K562 (cell line): Measurements from ENCODE around the gene NUP214. TPM values are rescaled to one million over a fixed set of nuclear protein-coding genes. Genes with fewer than 3 reads are reported as not detected.
A peak's percentile ranks its signal among the peaks of the same experiment; 100 is the strongest.

ENCODE experiments used
- ATAC-seq: fragments of 200-7000 bp; cut with Tn5 transposase; 3 replicates; pipeline ENCODE4 v1.9.1; 2020; ENCODE audit warnings: moderate library complexity
- BruUV-seq: library from RNA; stranded (reverse); fragments of 400-500 nt; replicated peaks from 2 replicates; lab custom pipeline; 2021; lab: Mats Ljungman, UMichigan
- CTCF ChIA-PET: fragments of 300-600 bp; formaldehyde crosslinking; extraction: SDS; loops from one replicate; lab custom pipeline; 2021; ENCODE audit warnings: low intra/inter-chr PET ratio; lab: Yijun Ruan, JAX
- POLR2A ChIA-PET: fragments of 300-600, 350-650 bp; sonication (Branson Sonifier 250); formaldehyde crosslinking; extraction: SDS; loops from one replicate; lab custom pipeline; 2021; ENCODE audit warnings: antibody characterized with exemption, inconsistent platforms; lab: Yijun Ruan, JAX
- DNase-seq, 4 experiments: peaks; one replicate each; pipeline versions ENCODE4 v3.0.0 to v3.0.0-alpha.2; 2011 to 2018; ENCODE audit warnings: low spot score in 3 of 4, mixed read lengths in 3 of 4; ENCODE audit errors: extremely low read depth in 1 of 4
- FAIRE-seq: peaks from 2 replicates; lab custom pipeline; 2011; peaks lifted over from hg19 to GRCh38; lab: Jason Lieb, UNC
- H2AFZ ChIP-seq: 2 replicates; pipeline ENCODE4 v1.6.0; 2011; ENCODE audit warnings: low read depth, low read length, control low read depth, inconsistent platforms
- H3K27ac ChIP-seq: fragments of 200-600 bp; 3 replicates; pipeline ENCODE4 v1.8.0; 2011; ENCODE audit warnings: low read depth, mild to moderate bottlenecking, control low read depth, inconsistent platforms, low read length, moderate library complexity, mixed read lengths; ENCODE audit errors: extremely low read depth
- H3K27me3 ChIP-seq, 2 experiments: fragments of 300-600 bp in 1 of 2; 2 replicates in 1 of 2; 3 replicates in 1 of 2; pipeline versions ENCODE4 v1.6.0 to v1.8.0; 2011; ENCODE audit warnings: inconsistent platforms in 2 of 2, low read length in 2 of 2, mild to moderate bottlenecking in 1 of 2, mixed read lengths in 1 of 2, moderate library complexity in 1 of 2; ENCODE audit not compliant: control insufficient read depth in 2 of 2, insufficient read depth in 2 of 2
- H3K36me3 ChIP-seq: fragments of 300-600 bp; 3 replicates; pipeline ENCODE4 v1.8.0; 2011; ENCODE audit warnings: mild to moderate bottlenecking, low read length, inconsistent platforms; ENCODE audit not compliant: control insufficient read depth, insufficient read depth
- H3K4me1 ChIP-seq, 2 experiments: fragments of 200-600 bp in 1 of 2; replicated peaks in 1 of 2; 2 replicates in 1 of 2; 3 replicates in 1 of 2; pipeline versions ENCODE4 v1.5.1 to v1.8.0; 2011; ENCODE audit warnings: inconsistent platforms in 2 of 2, low read length in 2 of 2, mild to moderate bottlenecking in 1 of 2, mixed read lengths in 1 of 2, moderate library complexity in 1 of 2; ENCODE audit not compliant: control insufficient read depth in 2 of 2, insufficient read depth in 2 of 2
- H3K4me2 ChIP-seq: 2 replicates; pipeline ENCODE4 v1.6.1; 2011; ENCODE audit warnings: low read length, control low read depth, inconsistent platforms, mixed read lengths; ENCODE audit not compliant: insufficient read depth
- H3K4me3 ChIP-seq: fragments of 200-600 bp; sonication (generic), shearing (Covaris generic); 2 replicates; pipeline ENCODE4 v1.5.1; 2016; ENCODE audit warnings: control low read depth, inconsistent platforms
- H3K79me2 ChIP-seq: fragments of 200-600 bp; 3 replicates; pipeline ENCODE4 v1.8.0; 2011; ENCODE audit warnings: low read length, inconsistent platforms; ENCODE audit not compliant: control insufficient read depth, insufficient read depth
- H3K9ac ChIP-seq, 2 experiments: 2 replicates each; pipeline versions ENCODE4 v1.6.0 to v1.6.1; 2011; ENCODE audit warnings: low read depth in 2 of 2, low read length in 2 of 2, control low read depth in 1 of 2, inconsistent platforms in 1 of 2, mild to moderate bottlenecking in 1 of 2, mixed read lengths in 1 of 2; ENCODE audit not compliant: insufficient read depth in 1 of 2
- H3K9me1 ChIP-seq: one replicate; pipeline ENCODE4 v1.6.0; 2011; ENCODE audit warnings: inconsistent platforms, mild to moderate bottlenecking, low read length, moderate library complexity; ENCODE audit not compliant: control insufficient read depth, insufficient read depth
- H3K9me3 ChIP-seq: replicated peaks from 2 replicates; pipeline ENCODE4 v1.5.1; 2011; ENCODE audit warnings: low read depth, low read length, inconsistent platforms; ENCODE audit not compliant: control insufficient read depth, insufficient read depth
- H4K20me1 ChIP-seq: replicated peaks from 2 replicates; pipeline ENCODE4 v1.6.1; 2011; ENCODE audit warnings: low read length, inconsistent platforms, mixed read lengths; ENCODE audit not compliant: control insufficient read depth, insufficient read depth
- RBM17 ChIP-seq: fragments of 200-400 bp; formaldehyde crosslinking; IDR thresholded peaks from 2 replicates; pipeline ENCODE4 v1.6.1; 2017; ENCODE audit warnings: low read depth, mild to moderate bottlenecking, low read length, borderline replicate concordance
- ZNF217 ChIP-seq: sonication (generic); formaldehyde crosslinking; IDR thresholded peaks from 2 replicates; pipeline ENCODE4 v1.8.0; 2022; ENCODE audit warnings: mild to moderate bottlenecking, missing genetic modification reagents
- WGBS: fragments of 100-300 bp; shearing (Covaris generic); methylation state at CpG from one replicate; pipeline ENCODE4 v1.1.6; 2016; ENCODE audit warnings: low coverage, mixed read lengths; ENCODE audit not compliant: insufficient coverage; ENCODE audit errors: missing lambda C conversion rate; 5-methylcytosine and 5-hydroxymethylcytosine counted together
- in situ Hi-C: fragments of 300-500 bp; cut with MboI; formaldehyde crosslinking; loops from 4 replicates; pipeline ENCODE4 v1.15.0; 2018; ENCODE audit warnings: inconsistent platforms, mixed read lengths
- intact Hi-C: fragments of 100-400 bp; cut with micrococcal nuclease; formaldehyde crosslinking; loops from 2 replicates; pipeline ENCODE4 v1.14.2; 2022
- polyA plus RNA-seq, 8 experiments: library from polyadenylated mRNA; depleted of rRNA in 4 of 8; stranded (reverse) in 5 of 8; unstranded in 3 of 8; fragments of >200 nt; fragmentation: Nextera tagmentation in 2 of 8; fragmentation: Illumina TruSeq in 1 of 8; extraction: Ambion mirVana in 2 of 8; extraction: Trizol in 1 of 8; gene quantifications; 2 replicates each; pipeline versions ENCODE4 v1.2.1 to v1.2.3, GENCODE V29; 2011 to 2014; ENCODE audit warnings: inconsistent platforms in 1 of 8, missing spikeins in 1 of 8
- total RNA-seq, 7 experiments: library from RNA; depleted of rRNA in 6 of 7; stranded (reverse); fragments of >200 nt in 6 of 7; fragmentation: Illumina TruSeq in 2 of 7; extraction: Trizol in 2 of 7; gene quantifications; 2 replicates each; pipeline versions ENCODE4 v1.2.1 to v1.2.3, GENCODE V29; 2011 to 2021; ENCODE audit warnings: low replicate concordance in 1 of 7
- TF ChIP-seq, protein P1 (sequence below): fragments of 450-650 bp; formaldehyde crosslinking; IDR thresholded peaks from 2 replicates; pipeline ENCODE4 v1.4.0; 2020; ENCODE audit warnings: mild to moderate bottlenecking, moderate library complexity
- TF ChIP-seq, protein P2 (sequence below): sonication (generic); formaldehyde crosslinking; IDR thresholded peaks from 2 replicates; pipeline ENCODE4 v1.8.1; 2023; ENCODE audit warnings: mild to moderate bottlenecking, missing genetic modification reagents
- TF ChIP-seq, protein P3 (sequence below): fragments of 450-650 bp; formaldehyde crosslinking; IDR thresholded peaks from 2 replicates; pipeline ENCODE4 v1.4.0; 2020; ENCODE audit warnings: mild to moderate bottlenecking, moderate library complexity
- TF ChIP-seq, protein P4 (sequence below), 2 experiments: fragments of 450-650 bp in 1 of 2; sonication (generic) in 1 of 2; formaldehyde crosslinking; conservative IDR thresholded peaks; 2 replicates each; pipeline versions ENCODE4 v1.4.0 to v1.8.1; 2020 to 2022; ENCODE audit warnings: mild to moderate bottlenecking in 1 of 2, missing genetic modification reagents in 1 of 2

The NUP214 gene
- total and polyA plus RNA-seq, 9 of the 15 experiments (the other 6 are each of a cell fraction or from before 2014, with no cell fraction given), result 56.9 to 332 (median 97.1) TPM

DNA sequence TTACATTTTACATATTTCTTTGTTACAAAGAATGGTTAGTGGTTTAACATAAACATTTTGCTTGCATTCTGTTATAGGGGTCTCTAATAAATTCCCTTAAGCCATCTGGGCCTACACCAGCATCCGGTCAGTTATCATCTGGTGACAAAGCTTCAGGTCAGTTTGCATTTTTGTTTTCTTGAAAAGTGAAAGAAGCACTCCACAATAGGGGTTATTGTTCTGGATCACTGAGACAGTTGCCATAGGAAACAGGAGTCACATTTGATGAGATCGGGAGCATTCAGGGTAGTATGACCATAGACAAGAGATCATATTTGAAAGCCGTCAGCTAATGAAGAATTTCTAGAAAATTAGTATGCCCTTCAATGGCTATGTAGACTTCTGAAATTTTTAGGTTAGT, 63.6 kb downstream of the NUP214 start:
- DNase-seq, result no peak
- no peak overlapping the region for H2AFZ ChIP-seq
- H3K9ac ChIP-seq, result no peak overlapping the region
- H4K20me1 ChIP-seq, result no peaks in the 10 kb centered on the region
- ATAC-seq, result no peak
- intact Hi-C loops, result no loop called here
- H3K27ac ChIP-seq, result no peak overlapping the region
- no peak overlapping the region for H3K4me2 ChIP-seq
- WGBS, result 97% methylated on average over 3 of the region's 3 CpGs
- H3K79me2 ChIP-seq, result 0 out of 3 replicates have a peak, but pooled peaks cover 4% of the 10 kb centered on the region
- H3K36me3 ChIP-seq, result peaks cover 93% of the 10 kb centered on the region
- no peaks in the 10 kb centered on the region for H3K27me3 ChIP-seq
- in situ Hi-C loops, result no loop called here
- no peak for FAIRE-seq
- no peaks in the 10 kb centered on the region for H3K4me1 ChIP-seq
- H3K4me3 ChIP-seq, result no peak overlapping the region
- H3K9me3 ChIP-seq, result no peaks in the 10 kb centered on the region
- no TSS peak for BruUV-seq
- ChIA-PET CTCF (no interaction called here), POLR2A (interaction anchor here (1.4 to 17.8 kb wide), 5 partner anchors 9 to 44 kb away, joined by 3 to 264 read pairs (median 6); no protein-coding TSS in a partner anchor)
- H3K9me1 ChIP-seq, result no peaks in the 10 kb centered on the region
- TF ChIP-seq ZNF217 (CRISPR knock-in tag) (no peak), RBM17 (no peak)
- TF ChIP-seq, protein P1, sequence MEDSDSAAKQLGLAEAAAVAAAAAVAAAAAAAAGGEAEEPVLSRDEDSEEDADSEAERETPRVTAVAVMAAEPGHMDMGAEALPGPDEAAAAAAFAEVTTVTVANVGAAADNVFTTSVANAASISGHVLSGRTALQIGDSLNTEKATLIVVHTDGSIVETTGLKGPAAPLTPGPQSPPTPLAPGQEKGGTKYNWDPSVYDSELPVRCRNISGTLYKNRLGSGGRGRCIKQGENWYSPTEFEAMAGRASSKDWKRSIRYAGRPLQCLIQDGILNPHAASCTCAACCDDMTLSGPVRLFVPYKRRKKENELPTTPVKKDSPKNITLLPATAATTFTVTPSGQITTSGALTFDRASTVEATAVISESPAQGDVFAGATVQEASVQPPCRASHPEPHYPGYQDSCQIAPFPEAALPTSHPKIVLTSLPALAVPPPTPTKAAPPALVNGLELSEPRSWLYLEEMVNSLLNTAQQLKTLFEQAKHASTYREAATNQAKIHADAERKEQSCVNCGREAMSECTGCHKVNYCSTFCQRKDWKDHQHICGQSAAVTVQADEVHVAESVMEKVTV (CRISPR knock-in tag), result no peak
- TF ChIP-seq, protein P2, sequence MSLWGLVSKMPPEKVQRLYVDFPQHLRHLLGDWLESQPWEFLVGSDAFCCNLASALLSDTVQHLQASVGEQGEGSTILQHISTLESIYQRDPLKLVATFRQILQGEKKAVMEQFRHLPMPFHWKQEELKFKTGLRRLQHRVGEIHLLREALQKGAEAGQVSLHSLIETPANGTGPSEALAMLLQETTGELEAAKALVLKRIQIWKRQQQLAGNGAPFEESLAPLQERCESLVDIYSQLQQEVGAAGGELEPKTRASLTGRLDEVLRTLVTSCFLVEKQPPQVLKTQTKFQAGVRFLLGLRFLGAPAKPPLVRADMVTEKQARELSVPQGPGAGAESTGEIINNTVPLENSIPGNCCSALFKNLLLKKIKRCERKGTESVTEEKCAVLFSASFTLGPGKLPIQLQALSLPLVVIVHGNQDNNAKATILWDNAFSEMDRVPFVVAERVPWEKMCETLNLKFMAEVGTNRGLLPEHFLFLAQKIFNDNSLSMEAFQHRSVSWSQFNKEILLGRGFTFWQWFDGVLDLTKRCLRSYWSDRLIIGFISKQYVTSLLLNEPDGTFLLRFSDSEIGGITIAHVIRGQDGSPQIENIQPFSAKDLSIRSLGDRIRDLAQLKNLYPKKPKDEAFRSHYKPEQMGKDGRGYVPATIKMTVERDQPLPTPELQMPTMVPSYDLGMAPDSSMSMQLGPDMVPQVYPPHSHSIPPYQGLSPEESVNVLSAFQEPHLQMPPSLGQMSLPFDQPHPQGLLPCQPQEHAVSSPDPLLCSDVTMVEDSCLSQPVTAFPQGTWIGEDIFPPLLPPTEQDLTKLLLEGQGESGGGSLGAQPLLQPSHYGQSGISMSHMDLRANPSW (CRISPR knock-in tag), result no peak
- TF ChIP-seq, protein P3, sequence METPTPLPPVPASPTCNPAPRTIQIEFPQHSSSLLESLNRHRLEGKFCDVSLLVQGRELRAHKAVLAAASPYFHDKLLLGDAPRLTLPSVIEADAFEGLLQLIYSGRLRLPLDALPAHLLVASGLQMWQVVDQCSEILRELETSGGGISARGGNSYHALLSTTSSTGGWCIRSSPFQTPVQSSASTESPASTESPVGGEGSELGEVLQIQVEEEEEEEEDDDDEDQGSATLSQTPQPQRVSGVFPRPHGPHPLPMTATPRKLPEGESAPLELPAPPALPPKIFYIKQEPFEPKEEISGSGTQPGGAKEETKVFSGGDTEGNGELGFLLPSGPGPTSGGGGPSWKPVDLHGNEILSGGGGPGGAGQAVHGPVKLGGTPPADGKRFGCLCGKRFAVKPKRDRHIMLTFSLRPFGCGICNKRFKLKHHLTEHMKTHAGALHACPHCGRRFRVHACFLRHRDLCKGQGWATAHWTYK (CRISPR knock-in tag), result no peak
- TF ChIP-seq, protein P4, sequence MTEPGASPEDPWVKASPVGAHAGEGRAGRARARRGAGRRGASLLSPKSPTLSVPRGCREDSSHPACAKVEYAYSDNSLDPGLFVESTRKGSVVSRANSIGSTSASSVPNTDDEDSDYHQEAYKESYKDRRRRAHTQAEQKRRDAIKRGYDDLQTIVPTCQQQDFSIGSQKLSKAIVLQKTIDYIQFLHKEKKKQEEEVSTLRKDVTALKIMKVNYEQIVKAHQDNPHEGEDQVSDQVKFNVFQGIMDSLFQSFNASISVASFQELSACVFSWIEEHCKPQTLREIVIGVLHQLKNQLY (CRISPR knock-in tag; conservative IDR thresholded peaks at IDR 0.05), result 0 out of 4 replicates have a peak, but pooled peaks of 1 of the 2 experiments have one; percentile 22
